Measurements from ENCODE around the gene GPR158.
"Not testable (repeated sequence)": the region's sequence is repeated elsewhere in the genome, so short reads cannot be mapped to it uniquely, and the experiment has no call there.

The GPR158 gene

GRCh38 chr10:25304606-25305005 is 129.8 kb downstream of the GPR158 start:
- Histone ChIP-seq H3K27me3 (ENCODE audit: insufficient read depth, low read depth) (no peaks in the 10 kb centered on the region), H3K27ac (no peak overlapping the region), H3K79me2 (ENCODE audit: insufficient read depth, low read depth) (no peaks in the 10 kb centered on the region), H3K4me1 (ENCODE audit: low read depth, poor library complexity, severe bottlenecking) (no peaks in the 10 kb centered on the region), H3K9ac (no peak overlapping the region), H3K4me2 (no peak overlapping the region), H4K20me1 (ENCODE audit: insufficient read depth) (no peaks in the 10 kb centered on the region), H3K4me3 (IDR thresholded peaks at IDR 0.05; ENCODE audit: insufficient read depth, low read depth, low read length) (no peak overlapping the region), H3K36me3 (ENCODE audit: insufficient read depth) (no peaks in the 10 kb centered on the region), H2AFZ (ENCODE audit: low read depth) (no peak overlapping the region)
- no peak for TF ChIP-seq CTCF (conservative IDR thresholded peaks at IDR 0.05; ENCODE audit: low read depth, low read length)

GRCh38 chr10:25306386-25306785 is 131.6 kb downstream of the GPR158 start:
- Histone ChIP-seq H3K4me3 (IDR thresholded peaks at IDR 0.05; ENCODE audit: insufficient read depth, low read depth, low read length) (no peak overlapping the region), H3K27ac (no peak overlapping the region), H3K27me3 (ENCODE audit: insufficient read depth, low read depth) (no peaks in the 10 kb centered on the region), H4K20me1 (ENCODE audit: insufficient read depth) (no peaks in the 10 kb centered on the region), H3K4me2 (no peak overlapping the region), H3K36me3 (ENCODE audit: insufficient read depth) (no peaks in the 10 kb centered on the region), H3K79me2 (ENCODE audit: insufficient read depth, low read depth) (no peaks in the 10 kb centered on the region), H3K4me1 (ENCODE audit: low read depth, poor library complexity, severe bottlenecking) (no peaks in the 10 kb centered on the region), H2AFZ (ENCODE audit: low read depth) (no peak overlapping the region), H3K9ac (no peak overlapping the region)
- no peak for TF ChIP-seq CTCF (conservative IDR thresholded peaks at IDR 0.05; ENCODE audit: low read depth, low read length)

- no peak overlapping the region for H3K4me3 ChIP-seq (IDR thresholded peaks at IDR 0.05; ENCODE audit: insufficient read depth, low read depth, low read length)
- H3K4me1 ChIP-seq (ENCODE audit: low read depth, poor library complexity, severe bottlenecking): no peaks in the 10 kb centered on the region
- no peaks in the 10 kb centered on the region for H3K79me2 ChIP-seq (ENCODE audit: insufficient read depth, low read depth)
- no peak for TF ChIP-seq CTCF (conservative IDR thresholded peaks at IDR 0.05; ENCODE audit: low read depth, low read length)
- H3K4me2 ChIP-seq: no peak overlapping the region
- H3K27ac ChIP-seq: no peak overlapping the region
- H4K20me1 ChIP-seq (ENCODE audit: insufficient read depth): no peaks in the 10 kb centered on the region
- no peak overlapping the region for H2AFZ ChIP-seq (ENCODE audit: low read depth)
- no peaks in the 10 kb centered on the region for H3K27me3 ChIP-seq (ENCODE audit: insufficient read depth, low read depth)
- no peak overlapping the region for H3K9ac ChIP-seq
- no peaks in the 10 kb centered on the region for H3K36me3 ChIP-seq (ENCODE audit: insufficient read depth)
Measured at GRCh38 chr10:25308278-25308677, 133.5 kb downstream of the GPR158 start.

GRCh38 chr10:25317596-25318211 is 142.9 kb downstream of the GPR158 start:
- H3K4me3 ChIP-seq (IDR thresholded peaks at IDR 0.05; ENCODE audit: insufficient read depth, low read depth, low read length); H3K9ac ChIP-seq; H3K36me3 ChIP-seq (ENCODE audit: insufficient read depth); H3K27me3 ChIP-seq (ENCODE audit: insufficient read depth, low read depth); H3K79me2 ChIP-seq (ENCODE audit: insufficient read depth, low read depth); H2AFZ ChIP-seq (ENCODE audit: low read depth); H3K4me2 ChIP-seq; H3K27ac ChIP-seq; H3K4me1 ChIP-seq (ENCODE audit: low read depth, poor library complexity, severe bottlenecking); H4K20me1 ChIP-seq (ENCODE audit: insufficient read depth): not testable (repeated sequence)

- Histone ChIP-seq H3K27me3 (ENCODE audit: insufficient read depth, low read depth) (no peaks in the 10 kb centered on the region), H3K4me2 (no peak overlapping the region), H4K20me1 (ENCODE audit: insufficient read depth) (no peaks in the 10 kb centered on the region), H2AFZ (ENCODE audit: low read depth) (no peak overlapping the region), H3K36me3 (ENCODE audit: insufficient read depth) (no peaks in the 10 kb centered on the region), H3K79me2 (ENCODE audit: insufficient read depth, low read depth) (no peaks in the 10 kb centered on the region), H3K27ac (no peak overlapping the region), H3K4me1 (ENCODE audit: low read depth, poor library complexity, severe bottlenecking) (no peaks in the 10 kb centered on the region), H3K4me3 (IDR thresholded peaks at IDR 0.05; ENCODE audit: insufficient read depth, low read depth, low read length) (no peak overlapping the region), H3K9ac (no peak overlapping the region)
- no peak for TF ChIP-seq CTCF (conservative IDR thresholded peaks at IDR 0.05; ENCODE audit: low read depth, low read length)
Measured at GRCh38 chr10:25327273-25327672, 152.5 kb downstream of the GPR158 start.
